ENCODE measurements around the gene CYB5A. TPM values are rescaled to one million over a fixed set of nuclear protein-coding genes. Genes with fewer than 3 reads are reported as not detected.

Gene CYB5A
- total and polyA plus RNA-seq, 12 donors = 40.4 to 121 (median 76.3) TPM

- TF ChIP-seq, protein P1, sequence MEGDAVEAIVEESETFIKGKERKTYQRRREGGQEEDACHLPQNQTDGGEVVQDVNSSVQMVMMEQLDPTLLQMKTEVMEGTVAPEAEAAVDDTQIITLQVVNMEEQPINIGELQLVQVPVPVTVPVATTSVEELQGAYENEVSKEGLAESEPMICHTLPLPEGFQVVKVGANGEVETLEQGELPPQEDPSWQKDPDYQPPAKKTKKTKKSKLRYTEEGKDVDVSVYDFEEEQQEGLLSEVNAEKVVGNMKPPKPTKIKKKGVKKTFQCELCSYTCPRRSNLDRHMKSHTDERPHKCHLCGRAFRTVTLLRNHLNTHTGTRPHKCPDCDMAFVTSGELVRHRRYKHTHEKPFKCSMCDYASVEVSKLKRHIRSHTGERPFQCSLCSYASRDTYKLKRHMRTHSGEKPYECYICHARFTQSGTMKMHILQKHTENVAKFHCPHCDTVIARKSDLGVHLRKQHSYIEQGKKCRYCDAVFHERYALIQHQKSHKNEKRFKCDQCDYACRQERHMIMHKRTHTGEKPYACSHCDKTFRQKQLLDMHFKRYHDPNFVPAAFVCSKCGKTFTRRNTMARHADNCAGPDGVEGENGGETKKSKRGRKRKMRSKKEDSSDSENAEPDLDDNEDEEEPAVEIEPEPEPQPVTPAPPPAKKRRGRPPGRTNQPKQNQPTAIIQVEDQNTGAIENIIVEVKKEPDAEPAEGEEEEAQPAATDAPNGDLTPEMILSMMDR (IDR thresholded peaks at IDR 0.05) = no peak
- no peaks in the 10 kb centered on the region for H3K36me3 ChIP-seq
- H3K9me3 ChIP-seq = no peaks in the 10 kb centered on the region
- no peak overlapping the region for H3K4me3 ChIP-seq
- no peak for DNase-seq
- H3K4me1 ChIP-seq = peaks cover 0 to 16% (median 4%) of the 10 kb centered on the region in 9 donors
- ATAC-seq = no peak
- peak overlapping the region in 2 of 10 donors; percentile 13 to 67 for H3K27ac ChIP-seq
- peaks cover 0 to 3% (median 0%) of the 10 kb centered on the region in 7 donors for H3K27me3 ChIP-seq
- WGBS, 2 donors = 43 to 49% methylated on average over 3 of the region's 3 CpGs
- intact Hi-C loops (cut with DNase I) = no loop called here
Measured at GRCh38 chr18:74233933-74234325, 57.8 kb downstream of the CYB5A start.

- DNase-seq = no peak
- Histone ChIP-seq H3K4me1 (peaks cover 0 to 16% (median 4%) of the 10 kb centered on the region in 9 donors), H3K9me3 (no peaks in the 10 kb centered on the region), H3K4me3 (no peak overlapping the region), H3K27me3 (no peaks in the 10 kb centered on the region), H3K36me3 (no peaks in the 10 kb centered on the region), H3K27ac (no peak overlapping the region)
- intact Hi-C loops (cut with DNase I) = no loop called here
- TF ChIP-seq, protein P1 (IDR thresholded peaks at IDR 0.05) = no peak
- 87 to 89% methylated on average over 7 of the region's 7 CpGs for WGBS, 2 donors
- no peak for ATAC-seq
Measured at GRCh38 chr18:74230922-74231714, 60.6 kb downstream of the CYB5A start.

GRCh38 chr18:74229891-74230290, 61.9 kb downstream of the CYB5A start:
- Histone ChIP-seq H3K27ac (no peak overlapping the region), H3K9me3 (no peaks in the 10 kb centered on the region), H3K4me3 (no peak overlapping the region), H3K36me3 (no peaks in the 10 kb centered on the region), H3K27me3 (no peaks in the 10 kb centered on the region), H3K4me1 (peaks cover 0 to 11% (median 4%) of the 10 kb centered on the region in 9 donors)
- intact Hi-C loops (cut with DNase I) = no loop called here
- TF ChIP-seq, protein P1 (IDR thresholded peaks at IDR 0.05) = no peak
- DNase-seq = no peak
- 90 to 91% methylated on average over 10 of the region's 10 CpGs for WGBS, 2 donors
- ATAC-seq = no peak

DNA sequence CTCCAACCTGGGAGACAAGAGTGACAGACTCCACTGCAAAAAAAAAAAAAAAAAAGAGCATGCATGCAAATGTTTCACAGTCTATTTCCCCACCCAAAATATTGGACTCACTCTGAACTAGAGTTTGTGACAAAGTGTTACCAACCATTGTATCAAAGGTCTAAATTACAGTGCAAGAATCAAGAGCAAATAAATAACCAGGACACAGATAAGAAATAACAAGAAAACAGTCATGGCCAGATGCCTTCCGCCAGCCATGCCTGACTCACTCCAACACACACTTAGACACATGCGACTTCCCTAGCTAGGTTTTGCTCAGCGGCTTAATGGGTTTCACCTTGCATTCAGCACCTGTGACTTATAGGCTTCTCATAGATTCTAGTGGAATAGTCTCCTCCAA, 62.8 kb downstream of the CYB5A start:
- TF ChIP-seq, protein P1 (IDR thresholded peaks at IDR 0.05) = no peak
- Histone ChIP-seq H3K27ac (no peak overlapping the region), H3K36me3 (no peaks in the 10 kb centered on the region), H3K4me1 (peaks cover 0 to 4% (median 0%) of the 10 kb centered on the region in 9 donors), H3K27me3 (no peaks in the 10 kb centered on the region), H3K4me3 (no peak overlapping the region), H3K9me3 (no peaks in the 10 kb centered on the region)
- 87 to 94% methylated on average over 3 of the region's 3 CpGs for WGBS, 2 donors
- no peak for ATAC-seq
- no peak for DNase-seq
- intact Hi-C loops (cut with DNase I) = no loop called here

Measured in heart right ventricle (tissue), 16 donors.